A549 (cell line): ENCODE data around the gene C4orf36.

ENCODE experiments used
- EHF ChIP-seq: fragments of 250-450 bp; sonication (Bioruptor Pico); IDR thresholded peaks from 2 replicates; pipeline ENCODE4 v1.5.0; 2020; ENCODE audit warnings: mild to moderate bottlenecking
- EP300 ChIP-seq, 2 experiments: fragments of >200 bp; sonication (Bioruptor Twin); formaldehyde crosslinking; IDR thresholded peaks; 2 replicates in 1 of 2; 3 replicates in 1 of 2; pipeline ENCODE4 v1.6.1; 2016 to 2017
- MAFK ChIP-seq: fragments of 450-650 bp; IDR thresholded peaks from 2 replicates; pipeline ENCODE4 v1.6.1; 2014; ENCODE audit not compliant: partially characterized antibody
- NFE2L2 ChIP-seq: fragments of 150-350 bp; conservative IDR thresholded peaks from 2 replicates; pipeline ENCODE4 v1.6.1; 2014; ENCODE audit warnings: low read length
- NR3C1 ChIP-seq: fragments of >200 bp; sonication (Bioruptor Twin); formaldehyde crosslinking; IDR thresholded peaks from 3 replicates; pipeline ENCODE4 v1.6.1; 2017
- POLR2A ChIP-seq: IDR thresholded peaks from 2 replicates; pipeline ENCODE4 v1.6.1; 2012; ENCODE audit warnings: mild to moderate bottlenecking, low read length
- RNF2 ChIP-seq: fragments of 200-600 bp; sonication (generic); IDR thresholded peaks from 2 replicates; pipeline ENCODE4 v1.6.1; 2016; ENCODE audit warnings: low read depth, mild to moderate bottlenecking, antibody characterized with exemption, moderate library complexity, borderline replicate concordance
- TP53 ChIP-seq: fragments of 250-450 bp; sonication (Bioruptor Pico); IDR thresholded peaks from 2 replicates; pipeline ENCODE4 v1.5.0; 2021; ENCODE audit warnings: mild to moderate bottlenecking, moderate library complexity
- TF ChIP-seq, protein P1 (sequence below): fragments of >200 bp; sonication (Bioruptor Twin); formaldehyde crosslinking; IDR thresholded peaks from 3 replicates; pipeline ENCODE4 v1.5.1; 2016
- TF ChIP-seq, protein P2 (sequence below): IDR thresholded peaks from 2 replicates; pipeline ENCODE4 v1.6.1; 2012; ENCODE audit warnings: low read depth, borderline replicate concordance
- TF ChIP-seq, protein P3 (sequence below): fragments of 250-450 bp; sonication (Bioruptor Pico); IDR thresholded peaks from 2 replicates; pipeline ENCODE4 v1.5.0; 2021; ENCODE audit warnings: mild to moderate bottlenecking, moderate library complexity, borderline replicate concordance

DNA sequence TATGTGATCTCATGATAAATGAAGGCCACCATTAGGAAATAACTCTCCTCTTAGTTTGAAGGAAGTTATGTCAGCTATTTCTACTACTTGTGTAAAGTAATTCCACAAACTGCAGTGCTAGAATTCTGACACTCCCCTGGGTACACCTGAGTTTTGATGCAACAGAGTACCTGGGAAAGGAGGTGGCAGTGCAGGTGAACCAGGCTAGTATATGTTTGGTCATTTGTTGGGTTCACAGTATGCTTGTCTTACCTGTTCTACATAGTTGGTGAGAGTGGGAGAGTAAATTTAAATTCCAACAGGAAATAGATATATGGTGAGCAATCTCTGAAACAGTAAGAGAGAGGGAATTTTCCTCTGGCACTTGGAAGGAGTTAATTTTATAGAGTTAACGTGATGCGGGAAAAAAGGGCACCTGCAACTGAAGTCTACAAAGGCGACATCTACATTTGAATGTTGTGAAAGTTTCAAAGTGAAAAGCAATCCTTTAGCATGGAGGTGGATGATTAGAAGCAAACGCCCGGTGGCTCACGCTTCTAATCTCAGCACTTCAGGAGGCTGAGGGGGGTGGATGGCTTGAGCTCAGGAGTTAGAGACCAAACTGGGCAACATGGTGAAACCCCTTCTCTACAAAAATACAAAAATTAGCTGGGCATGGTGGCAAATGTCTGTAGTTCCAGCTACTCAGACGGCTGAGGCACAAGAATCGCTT is 34.7 kb downstream of the C4orf36 start:
- no peak for TF ChIP-seq RNF2
- TF ChIP-seq EHF = no peak
- TF ChIP-seq TP53 (CRISPR knock-in tag) = no peak
- TF ChIP-seq NR3C1 = no peak
- TF ChIP-seq, protein P1, sequence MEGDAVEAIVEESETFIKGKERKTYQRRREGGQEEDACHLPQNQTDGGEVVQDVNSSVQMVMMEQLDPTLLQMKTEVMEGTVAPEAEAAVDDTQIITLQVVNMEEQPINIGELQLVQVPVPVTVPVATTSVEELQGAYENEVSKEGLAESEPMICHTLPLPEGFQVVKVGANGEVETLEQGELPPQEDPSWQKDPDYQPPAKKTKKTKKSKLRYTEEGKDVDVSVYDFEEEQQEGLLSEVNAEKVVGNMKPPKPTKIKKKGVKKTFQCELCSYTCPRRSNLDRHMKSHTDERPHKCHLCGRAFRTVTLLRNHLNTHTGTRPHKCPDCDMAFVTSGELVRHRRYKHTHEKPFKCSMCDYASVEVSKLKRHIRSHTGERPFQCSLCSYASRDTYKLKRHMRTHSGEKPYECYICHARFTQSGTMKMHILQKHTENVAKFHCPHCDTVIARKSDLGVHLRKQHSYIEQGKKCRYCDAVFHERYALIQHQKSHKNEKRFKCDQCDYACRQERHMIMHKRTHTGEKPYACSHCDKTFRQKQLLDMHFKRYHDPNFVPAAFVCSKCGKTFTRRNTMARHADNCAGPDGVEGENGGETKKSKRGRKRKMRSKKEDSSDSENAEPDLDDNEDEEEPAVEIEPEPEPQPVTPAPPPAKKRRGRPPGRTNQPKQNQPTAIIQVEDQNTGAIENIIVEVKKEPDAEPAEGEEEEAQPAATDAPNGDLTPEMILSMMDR = no peak
- no peak for TF ChIP-seq POLR2A
- no peak for TF ChIP-seq EP300 (IDR thresholded peaks at IDR 0.05)
- TF ChIP-seq, protein P2, sequence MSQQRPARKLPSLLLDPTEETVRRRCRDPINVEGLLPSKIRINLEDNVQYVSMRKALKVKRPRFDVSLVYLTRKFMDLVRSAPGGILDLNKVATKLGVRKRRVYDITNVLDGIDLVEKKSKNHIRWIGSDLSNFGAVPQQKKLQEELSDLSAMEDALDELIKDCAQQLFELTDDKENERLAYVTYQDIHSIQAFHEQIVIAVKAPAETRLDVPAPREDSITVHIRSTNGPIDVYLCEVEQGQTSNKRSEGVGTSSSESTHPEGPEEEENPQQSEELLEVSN = no peak
- TF ChIP-seq, protein P3, sequence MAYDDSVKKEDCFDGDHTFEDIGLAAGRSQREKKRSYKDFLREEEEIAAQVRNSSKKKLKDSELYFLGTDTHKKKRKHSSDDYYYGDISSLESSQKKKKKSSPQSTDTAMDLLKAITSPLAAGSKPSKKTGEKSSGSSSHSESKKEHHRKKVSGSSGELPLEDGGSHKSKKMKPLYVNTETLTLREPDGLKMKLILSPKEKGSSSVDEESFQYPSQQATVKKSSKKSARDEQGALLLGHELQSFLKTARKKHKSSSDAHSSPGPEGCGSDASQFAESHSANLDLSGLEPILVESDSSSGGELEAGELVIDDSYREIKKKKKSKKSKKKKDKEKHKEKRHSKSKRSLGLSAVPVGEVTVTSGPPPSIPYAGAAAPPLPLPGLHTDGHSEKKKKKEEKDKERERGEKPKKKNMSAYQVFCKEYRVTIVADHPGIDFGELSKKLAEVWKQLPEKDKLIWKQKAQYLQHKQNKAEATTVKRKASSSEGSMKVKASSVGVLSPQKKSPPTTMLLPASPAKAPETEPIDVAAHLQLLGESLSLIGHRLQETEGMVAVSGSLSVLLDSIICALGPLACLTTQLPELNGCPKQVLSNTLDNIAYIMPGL (CRISPR knock-in tag) = no peak
- no peak for TF ChIP-seq NFE2L2
- no peak for TF ChIP-seq MAFK
